Retinal pigment epithelial cell (primary cell): ENCODE results near the gene NKD1.

Source experiments
- DNase-seq: peaks from one replicate; pipeline ENCODE4 v3.0.0-alpha.2; 2010; ENCODE audit warnings: low read depth
- H3K4me3 ChIP-seq: 2 replicates; pipeline ENCODE4 v1.5.1; 2011; ENCODE audit warnings: mild to moderate bottlenecking, low read length, control low read depth, moderate library complexity
- TF ChIP-seq, protein P1 (sequence below): conservative IDR thresholded peaks from 2 replicates; pipeline ENCODE4 v1.5.1; 2011; ENCODE audit warnings: low read depth, low read length, control low read depth, inconsistent platforms

Gene NKD1

DNA sequence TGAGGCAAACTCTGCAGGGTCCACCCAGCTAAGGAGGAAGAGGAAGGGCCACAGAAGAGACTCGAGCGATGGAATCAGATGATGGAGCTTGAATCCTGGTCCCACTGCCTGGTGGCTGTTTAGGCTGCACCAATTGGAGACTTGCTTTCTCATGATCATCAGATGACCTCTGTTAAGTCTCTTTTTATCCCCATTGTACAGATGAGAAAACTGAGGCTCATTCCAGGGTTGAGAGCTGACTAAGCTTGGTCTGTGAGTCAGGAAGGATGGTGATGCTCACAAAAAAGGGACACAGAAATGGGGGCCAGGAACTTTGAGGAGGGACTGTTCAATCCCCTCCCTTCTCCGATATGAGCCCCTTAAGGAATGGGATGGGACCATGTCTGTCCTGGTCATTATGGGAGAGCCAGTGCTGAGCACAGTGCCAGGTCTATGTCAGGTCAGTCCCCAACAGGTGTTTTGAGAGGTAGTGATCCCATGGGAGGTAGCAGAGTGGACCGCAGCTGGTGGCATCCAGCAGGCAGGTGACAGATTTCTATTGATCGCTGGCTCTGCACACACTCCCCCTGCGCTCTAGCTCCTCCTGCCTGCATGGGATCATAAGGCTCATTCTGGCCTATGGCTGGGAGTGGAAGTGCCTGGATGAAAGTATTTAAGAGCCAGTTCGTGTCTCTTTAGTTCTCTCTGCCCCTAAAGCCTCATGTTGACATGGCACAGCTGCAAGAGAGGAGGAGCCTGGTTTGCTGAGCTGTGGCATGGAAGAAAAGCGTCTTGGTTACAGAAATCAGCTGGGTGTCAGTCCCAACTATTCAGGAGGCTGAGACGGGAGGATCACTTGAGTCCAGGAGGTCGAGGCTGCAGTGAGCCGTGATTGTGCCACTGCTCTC is 105.7 kb downstream of the NKD1 start:
- DNase-seq: no peak
- no peak overlapping the region for H3K4me3 ChIP-seq
- TF ChIP-seq, protein P1, sequence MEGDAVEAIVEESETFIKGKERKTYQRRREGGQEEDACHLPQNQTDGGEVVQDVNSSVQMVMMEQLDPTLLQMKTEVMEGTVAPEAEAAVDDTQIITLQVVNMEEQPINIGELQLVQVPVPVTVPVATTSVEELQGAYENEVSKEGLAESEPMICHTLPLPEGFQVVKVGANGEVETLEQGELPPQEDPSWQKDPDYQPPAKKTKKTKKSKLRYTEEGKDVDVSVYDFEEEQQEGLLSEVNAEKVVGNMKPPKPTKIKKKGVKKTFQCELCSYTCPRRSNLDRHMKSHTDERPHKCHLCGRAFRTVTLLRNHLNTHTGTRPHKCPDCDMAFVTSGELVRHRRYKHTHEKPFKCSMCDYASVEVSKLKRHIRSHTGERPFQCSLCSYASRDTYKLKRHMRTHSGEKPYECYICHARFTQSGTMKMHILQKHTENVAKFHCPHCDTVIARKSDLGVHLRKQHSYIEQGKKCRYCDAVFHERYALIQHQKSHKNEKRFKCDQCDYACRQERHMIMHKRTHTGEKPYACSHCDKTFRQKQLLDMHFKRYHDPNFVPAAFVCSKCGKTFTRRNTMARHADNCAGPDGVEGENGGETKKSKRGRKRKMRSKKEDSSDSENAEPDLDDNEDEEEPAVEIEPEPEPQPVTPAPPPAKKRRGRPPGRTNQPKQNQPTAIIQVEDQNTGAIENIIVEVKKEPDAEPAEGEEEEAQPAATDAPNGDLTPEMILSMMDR: no peak

DNA sequence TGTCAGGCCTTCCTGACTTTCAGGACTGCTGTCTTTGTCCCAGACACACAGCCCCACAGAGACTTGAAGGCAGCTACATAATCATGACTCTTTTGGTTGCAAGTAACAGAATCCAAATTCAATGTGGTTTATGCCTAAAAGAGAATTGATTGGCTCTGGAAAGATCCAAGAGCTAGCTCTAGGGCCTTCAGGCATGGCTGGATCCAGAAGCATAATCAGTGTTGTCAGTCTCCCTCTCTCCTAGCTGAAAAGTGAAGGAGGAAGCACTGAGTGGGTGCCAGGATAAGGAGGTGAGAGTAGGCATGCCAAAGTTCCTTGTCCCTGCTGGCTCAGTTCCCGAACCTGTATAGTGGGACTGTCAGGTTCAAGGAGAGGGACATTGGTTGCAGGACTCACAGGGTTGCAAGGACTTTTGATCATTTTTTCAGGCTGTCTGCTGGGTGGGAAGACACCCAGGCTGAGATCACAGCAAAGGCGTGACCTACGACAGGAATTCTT is 107.4 kb downstream of the NKD1 start:
- TF ChIP-seq, protein P1: no peak
- DNase-seq: no peak
- no peak overlapping the region for H3K4me3 ChIP-seq

DNA sequence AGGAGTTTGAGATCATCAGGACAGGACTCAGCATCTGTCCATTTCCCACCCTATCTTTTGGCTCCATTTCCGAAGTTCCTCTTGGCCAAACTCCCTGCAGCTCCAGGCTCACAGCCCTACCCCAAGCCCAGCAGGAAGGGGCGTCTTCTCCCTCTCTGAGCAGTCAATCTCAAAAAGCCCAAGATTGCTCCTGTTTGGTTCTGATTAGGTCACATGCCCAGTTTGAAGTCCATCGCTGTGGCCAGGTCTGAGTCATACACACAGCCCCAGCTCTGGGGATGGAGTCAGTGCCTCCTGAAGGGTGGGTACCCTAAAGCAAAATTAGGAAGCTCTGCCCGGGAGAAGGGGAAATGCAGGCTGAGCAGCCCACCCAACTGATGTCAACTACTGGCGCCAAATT is 109.0 kb downstream of the NKD1 start:
- H3K4me3 ChIP-seq: no peak overlapping the region
- DNase-seq: no peak
- TF ChIP-seq, protein P1: no peak

DNA sequence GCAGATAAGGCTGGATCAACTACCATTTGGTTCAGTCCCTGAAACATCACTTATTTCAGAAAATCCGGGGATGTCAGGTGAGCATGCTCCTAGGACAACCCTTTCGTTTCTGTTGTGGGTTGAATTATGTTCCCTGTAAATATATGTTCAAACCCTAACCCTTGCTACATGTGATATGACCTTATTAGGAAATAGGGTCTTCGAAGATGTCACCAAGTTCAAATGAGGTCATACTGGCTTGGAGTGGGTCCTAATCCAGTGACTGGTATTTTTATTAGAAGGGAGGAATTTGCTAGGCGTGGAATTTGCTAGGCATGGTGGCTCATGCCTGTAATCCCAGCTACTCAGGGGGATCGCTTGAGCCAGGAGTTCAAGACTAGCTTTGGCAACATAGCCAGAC is 111.6 kb downstream of the NKD1 start:
- DNase-seq: no peak
- TF ChIP-seq, protein P1: no peak
- H3K4me3 ChIP-seq: no peak overlapping the region

DNA sequence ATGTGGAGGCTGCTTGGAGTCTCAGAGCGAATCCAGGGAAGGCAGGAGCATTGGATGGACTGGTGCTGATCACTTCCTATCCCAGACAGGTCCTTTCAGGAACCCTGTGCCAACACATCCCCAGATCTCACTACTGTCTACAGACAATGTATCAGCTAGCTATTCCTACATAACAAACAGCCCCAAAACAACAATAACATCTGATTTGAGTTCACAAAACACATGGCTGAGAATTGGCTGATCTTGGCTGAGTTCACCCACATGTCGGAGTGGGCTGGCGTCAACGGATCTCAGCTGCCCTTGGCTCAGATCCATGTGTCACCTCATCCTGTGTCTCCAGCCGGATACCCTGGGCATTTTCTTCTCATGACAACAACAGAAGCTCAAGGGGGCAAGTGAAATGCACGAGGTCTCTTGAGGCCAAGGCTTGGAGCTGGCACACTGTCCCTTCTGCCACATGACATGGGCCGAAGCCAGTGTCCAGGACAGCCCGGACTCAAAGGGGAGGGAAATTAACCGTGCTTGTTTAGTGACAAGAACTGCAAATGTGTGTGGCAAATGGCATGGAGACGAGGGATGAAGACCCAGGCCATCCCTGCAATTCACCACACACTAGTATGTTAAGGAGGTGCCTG is 114.2 kb downstream of the NKD1 start:
- no peak for DNase-seq
- H3K4me3 ChIP-seq: no peak overlapping the region
- TF ChIP-seq, protein P1: no peak

DNA sequence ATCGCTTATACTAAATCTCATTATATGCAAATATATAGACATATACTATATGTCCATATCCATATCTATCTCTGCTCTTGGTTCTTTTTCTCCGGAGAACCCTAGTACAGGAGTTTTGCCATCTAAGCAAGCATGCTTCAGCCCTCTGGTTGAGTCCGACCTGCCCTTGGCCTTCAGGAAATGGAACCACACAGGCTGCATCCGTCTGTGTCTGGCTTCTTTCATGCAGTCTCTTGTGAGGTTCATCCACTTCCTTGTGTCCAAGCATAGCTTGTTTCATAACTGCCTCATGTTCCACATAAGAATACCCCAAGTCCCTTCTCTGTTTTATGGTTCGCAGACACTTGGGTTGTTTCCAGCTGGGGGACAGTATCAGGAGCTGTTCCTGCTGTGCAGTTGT is 116.1 kb downstream of the NKD1 start:
- H3K4me3 ChIP-seq: no peak overlapping the region
- TF ChIP-seq, protein P1: no peak
- no peak for DNase-seq
